ENCODE results near the gene ITPA. TPM values are rescaled to one million over a fixed set of nuclear protein-coding genes. Genes with fewer than 3 reads are reported as not detected.

ITPA gene
- total and polyA plus RNA-seq, 2 of the 13 experiments (the other 11 are each of a cell fraction or from before 2014, with no cell fraction given) = 60.1 to 103 TPM

DNA sequence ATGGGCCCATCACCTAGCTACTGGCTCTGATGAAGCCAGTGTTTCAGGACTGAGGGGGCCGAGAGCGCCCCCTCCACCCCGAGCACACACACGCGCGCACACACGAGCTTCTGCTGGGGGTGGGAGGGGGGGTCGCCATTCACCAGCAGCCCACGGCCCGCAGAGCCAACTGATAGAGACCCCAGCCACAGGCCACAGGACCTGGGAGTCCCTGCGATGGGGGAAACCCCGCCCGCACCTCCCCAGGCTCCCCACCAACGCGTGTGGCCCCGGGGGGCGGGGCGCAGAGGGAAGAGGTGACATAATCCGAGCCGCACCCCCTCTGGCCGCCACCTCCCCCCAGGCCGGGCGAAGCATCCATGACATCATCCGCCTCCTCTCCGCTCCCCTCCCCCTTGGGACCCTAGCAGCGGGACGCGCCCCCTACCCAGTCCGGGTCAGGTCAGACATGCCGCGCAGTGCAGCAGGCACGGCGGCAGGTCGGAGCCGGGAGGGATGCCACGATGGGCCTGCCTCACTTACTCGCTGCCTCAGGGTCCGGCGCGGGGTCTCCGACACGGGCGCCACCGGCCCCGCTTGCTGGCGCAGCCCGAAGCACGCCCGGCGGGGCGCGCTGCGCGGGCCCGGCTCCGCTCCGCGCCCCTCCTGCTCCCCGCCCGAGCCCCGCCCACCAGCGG is 36.2 kb upstream of the ITPA start, which contains the start of gene LZTS3 (continued):
- TF ChIP-seq ZNF761 (CRISPR knock-in tag; conservative IDR thresholded peaks at IDR 0.05) (no peak), MAFG (CRISPR knock-in tag; IDR thresholded peaks at IDR 0.05) (no peak), ZNF367 (CRISPR knock-in tag; IDR thresholded peaks at IDR 0.05; ENCODE audit: borderline replicate concordance) (0 out of 2 replicates have a peak, but pooled peaks have one; percentile 10), NR1H2 (CRISPR knock-in tag; IDR thresholded peaks at IDR 0.05; ENCODE audit: borderline replicate concordance, low read depth) (no peak), NFE2 (CRISPR knock-in tag; IDR thresholded peaks at IDR 0.05) (no peak), ZNF570 (CRISPR knock-in tag; IDR thresholded peaks at IDR 0.05; ENCODE audit: borderline replicate concordance) (no peak), ZNF75D (CRISPR knock-in tag; IDR thresholded peaks at IDR 0.05; ENCODE audit: borderline replicate concordance) (0 out of 2 replicates have a peak, but pooled peaks have one; percentile 80), HIVEP1 (CRISPR knock-in tag; IDR thresholded peaks at IDR 0.05) (peak; percentile 77; the same call in 1 of the 2 replicates), POLR2A (IDR thresholded peaks at IDR 0.05; ENCODE audit: insufficient read depth in 1 of 2, low read depth in 2 of 2, low read length in 2 of 2) (peak; percentile 60 to 74), ZNF136 (CRISPR knock-in tag; IDR thresholded peaks at IDR 0.05; ENCODE audit: low read depth) (0 out of 2 replicates have a peak, but pooled peaks have one; percentile 1), ARID2 (CRISPR knock-in tag; IDR thresholded peaks at IDR 0.05; ENCODE audit: borderline replicate concordance) (peak; percentile 57; the same call in 1 of the 2 replicates), ZNF34 (CRISPR knock-in tag; IDR thresholded peaks at IDR 0.05; ENCODE audit: borderline replicate concordance) (no peak)
- TF ChIP-seq, protein P1, sequence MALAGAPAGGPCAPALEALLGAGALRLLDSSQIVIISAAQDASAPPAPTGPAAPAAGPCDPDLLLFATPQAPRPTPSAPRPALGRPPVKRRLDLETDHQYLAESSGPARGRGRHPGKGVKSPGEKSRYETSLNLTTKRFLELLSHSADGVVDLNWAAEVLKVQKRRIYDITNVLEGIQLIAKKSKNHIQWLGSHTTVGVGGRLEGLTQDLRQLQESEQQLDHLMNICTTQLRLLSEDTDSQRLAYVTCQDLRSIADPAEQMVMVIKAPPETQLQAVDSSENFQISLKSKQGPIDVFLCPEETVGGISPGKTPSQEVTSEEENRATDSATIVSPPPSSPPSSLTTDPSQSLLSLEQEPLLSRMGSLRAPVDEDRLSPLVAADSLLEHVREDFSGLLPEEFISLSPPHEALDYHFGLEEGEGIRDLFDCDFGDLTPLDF (CRISPR knock-in tag; IDR thresholded peaks at IDR 0.05) = no peak
- TF ChIP-seq, protein P2, sequence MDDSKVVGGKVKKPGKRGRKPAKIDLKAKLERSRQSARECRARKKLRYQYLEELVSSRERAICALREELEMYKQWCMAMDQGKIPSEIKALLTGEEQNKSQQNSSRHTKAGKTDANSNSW (CRISPR knock-in tag; IDR thresholded peaks at IDR 0.05; ENCODE audit: borderline replicate concordance) = peak; percentile 63
- TF ChIP-seq, protein P3, sequence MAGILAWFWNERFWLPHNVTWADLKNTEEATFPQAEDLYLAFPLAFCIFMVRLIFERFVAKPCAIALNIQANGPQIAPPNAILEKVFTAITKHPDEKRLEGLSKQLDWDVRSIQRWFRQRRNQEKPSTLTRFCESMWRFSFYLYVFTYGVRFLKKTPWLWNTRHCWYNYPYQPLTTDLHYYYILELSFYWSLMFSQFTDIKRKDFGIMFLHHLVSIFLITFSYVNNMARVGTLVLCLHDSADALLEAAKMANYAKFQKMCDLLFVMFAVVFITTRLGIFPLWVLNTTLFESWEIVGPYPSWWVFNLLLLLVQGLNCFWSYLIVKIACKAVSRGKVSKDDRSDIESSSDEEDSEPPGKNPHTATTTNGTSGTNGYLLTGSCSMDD (CRISPR knock-in tag; IDR thresholded peaks at IDR 0.05) = no peak
- TF ChIP-seq, protein P4, sequence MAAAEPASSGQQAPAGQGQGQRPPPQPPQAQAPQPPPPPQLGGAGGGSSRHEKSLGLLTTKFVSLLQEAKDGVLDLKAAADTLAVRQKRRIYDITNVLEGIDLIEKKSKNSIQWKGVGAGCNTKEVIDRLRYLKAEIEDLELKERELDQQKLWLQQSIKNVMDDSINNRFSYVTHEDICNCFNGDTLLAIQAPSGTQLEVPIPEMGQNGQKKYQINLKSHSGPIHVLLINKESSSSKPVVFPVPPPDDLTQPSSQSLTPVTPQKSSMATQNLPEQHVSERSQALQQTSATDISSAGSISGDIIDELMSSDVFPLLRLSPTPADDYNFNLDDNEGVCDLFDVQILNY (CRISPR knock-in tag; conservative IDR thresholded peaks at IDR 0.05) = no peak
- TF ChIP-seq, protein P5, sequence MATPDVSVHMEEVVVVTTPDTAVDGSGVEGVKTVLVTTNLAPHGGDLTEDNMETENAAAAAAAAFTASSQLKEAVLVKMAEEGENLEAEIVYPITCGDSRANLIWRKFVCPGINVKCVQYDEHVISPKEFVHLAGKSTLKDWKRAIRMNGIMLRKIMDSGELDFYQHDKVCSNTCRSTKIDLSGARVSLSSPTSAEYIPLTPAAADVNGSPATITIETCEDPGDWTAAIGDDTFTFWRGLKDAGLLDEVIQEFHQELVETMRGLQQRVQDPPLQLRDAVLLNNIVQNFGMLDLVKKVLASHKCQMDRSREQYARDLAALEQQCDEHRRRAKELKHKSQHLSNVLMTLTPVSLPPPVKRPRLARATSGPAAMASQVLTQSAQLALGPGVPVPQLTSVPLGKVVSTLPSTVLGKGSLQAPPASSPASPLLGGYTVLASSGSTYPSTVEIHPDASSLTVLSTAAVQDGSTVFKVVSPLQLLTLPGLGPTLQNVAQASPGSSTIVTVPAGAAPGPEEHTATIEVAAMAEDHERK (CRISPR knock-in tag; IDR thresholded peaks at IDR 0.05; ENCODE audit: low read depth) = no peak
- TF ChIP-seq, protein P6, sequence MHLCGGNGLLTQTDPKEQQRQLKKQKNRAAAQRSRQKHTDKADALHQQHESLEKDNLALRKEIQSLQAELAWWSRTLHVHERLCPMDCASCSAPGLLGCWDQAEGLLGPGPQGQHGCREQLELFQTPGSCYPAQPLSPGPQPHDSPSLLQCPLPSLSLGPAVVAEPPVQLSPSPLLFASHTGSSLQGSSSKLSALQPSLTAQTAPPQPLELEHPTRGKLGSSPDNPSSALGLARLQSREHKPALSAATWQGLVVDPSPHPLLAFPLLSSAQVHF (CRISPR knock-in tag; IDR thresholded peaks at IDR 0.05) = peak; percentile 47; the same call in 1 of the 2 replicates
- TF ChIP-seq, protein P7, sequence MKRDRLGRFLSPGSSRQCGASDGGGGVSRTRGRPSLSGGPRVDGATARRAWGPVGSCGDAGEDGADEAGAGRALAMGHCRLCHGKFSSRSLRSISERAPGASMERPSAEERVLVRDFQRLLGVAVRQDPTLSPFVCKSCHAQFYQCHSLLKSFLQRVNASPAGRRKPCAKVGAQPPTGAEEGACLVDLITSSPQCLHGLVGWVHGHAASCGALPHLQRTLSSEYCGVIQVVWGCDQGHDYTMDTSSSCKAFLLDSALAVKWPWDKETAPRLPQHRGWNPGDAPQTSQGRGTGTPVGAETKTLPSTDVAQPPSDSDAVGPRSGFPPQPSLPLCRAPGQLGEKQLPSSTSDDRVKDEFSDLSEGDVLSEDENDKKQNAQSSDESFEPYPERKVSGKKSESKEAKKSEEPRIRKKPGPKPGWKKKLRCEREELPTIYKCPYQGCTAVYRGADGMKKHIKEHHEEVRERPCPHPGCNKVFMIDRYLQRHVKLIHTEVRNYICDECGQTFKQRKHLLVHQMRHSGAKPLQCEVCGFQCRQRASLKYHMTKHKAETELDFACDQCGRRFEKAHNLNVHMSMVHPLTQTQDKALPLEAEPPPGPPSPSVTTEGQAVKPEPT (CRISPR knock-in tag; IDR thresholded peaks at IDR 0.05; ENCODE audit: low read depth) = no peak
- TF ChIP-seq, protein P8, sequence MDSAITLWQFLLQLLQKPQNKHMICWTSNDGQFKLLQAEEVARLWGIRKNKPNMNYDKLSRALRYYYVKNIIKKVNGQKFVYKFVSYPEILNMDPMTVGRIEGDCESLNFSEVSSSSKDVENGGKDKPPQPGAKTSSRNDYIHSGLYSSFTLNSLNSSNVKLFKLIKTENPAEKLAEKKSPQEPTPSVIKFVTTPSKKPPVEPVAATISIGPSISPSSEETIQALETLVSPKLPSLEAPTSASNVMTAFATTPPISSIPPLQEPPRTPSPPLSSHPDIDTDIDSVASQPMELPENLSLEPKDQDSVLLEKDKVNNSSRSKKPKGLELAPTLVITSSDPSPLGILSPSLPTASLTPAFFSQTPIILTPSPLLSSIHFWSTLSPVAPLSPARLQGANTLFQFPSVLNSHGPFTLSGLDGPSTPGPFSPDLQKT (CRISPR knock-in tag; IDR thresholded peaks at IDR 0.05; ENCODE audit: borderline replicate concordance) = no peak

All from HepG2 (cell line).